Gastroesophageal sphincter (tissue), 3 donors: ENCODE measurements around the gene PRKAG2.

Experiments
- POLR2A ChIP-seq, 2 donors: fragments of 450-650 bp; IDR thresholded peaks; one replicate each; pipeline ENCODE4 v1.6.1; 2017; ENCODE audit warnings: antibody characterized with exemption in 2 of 2, mild to moderate bottlenecking in 2 of 2, moderate library complexity in 1 of 2
- POLR2AphosphoS5 ChIP-seq: sonication (generic); formaldehyde crosslinking; IDR thresholded peaks from one replicate; pipeline ENCODE4 v1.6.1; 2017; ENCODE audit warnings: antibody characterized with exemption
- TF ChIP-seq, protein P1 (sequence below), 4 experiments: fragments of 200-600 bp in 2 of 4; fragments of 450-650 bp in 2 of 4; sonication (generic) in 1 of 4; IDR thresholded peaks; one replicate each; pipeline ENCODE4 v1.5.1; 2017 to 2019; ENCODE audit warnings: antibody characterized with exemption in 4 of 4, mild to moderate bottlenecking in 2 of 4, moderate library complexity in 2 of 4

DNA sequence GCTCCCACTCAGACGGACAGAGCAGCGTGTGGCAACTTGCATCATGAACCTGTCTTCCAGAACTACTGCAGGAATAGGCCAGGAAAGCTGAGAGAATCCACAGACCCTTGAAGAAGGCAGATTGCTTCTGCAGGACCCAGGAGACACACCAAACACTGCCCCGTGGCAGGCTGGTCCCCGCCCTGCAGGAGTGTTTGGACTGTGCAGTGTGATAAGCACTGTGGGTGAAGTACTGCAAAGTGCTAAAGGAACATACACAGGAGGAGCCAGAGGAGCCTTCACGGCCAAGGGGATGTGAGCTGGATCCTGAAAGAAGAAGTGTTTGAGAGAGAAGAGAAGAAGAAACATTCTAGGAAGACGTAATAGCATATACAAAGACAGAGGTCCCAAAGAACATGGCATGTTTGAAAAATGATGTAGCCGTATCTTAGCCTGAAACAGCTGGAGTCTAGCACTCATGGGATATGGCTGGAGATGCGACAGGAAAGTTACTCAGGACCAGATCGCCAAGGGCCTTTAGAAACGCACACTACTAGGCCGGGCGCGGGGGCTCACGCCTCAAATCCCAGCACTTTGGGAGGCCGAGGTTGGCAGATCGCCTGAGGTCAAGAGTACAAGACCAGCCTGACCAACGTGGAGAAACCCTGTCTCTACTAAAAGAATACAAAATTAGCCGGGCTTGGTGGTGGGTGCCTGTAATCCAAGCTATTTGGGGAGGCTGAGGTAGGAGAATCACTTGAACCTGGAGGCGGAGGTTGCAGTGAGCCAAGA is 260.3 kb downstream of the PRKAG2 start:
- TF ChIP-seq, protein P1, sequence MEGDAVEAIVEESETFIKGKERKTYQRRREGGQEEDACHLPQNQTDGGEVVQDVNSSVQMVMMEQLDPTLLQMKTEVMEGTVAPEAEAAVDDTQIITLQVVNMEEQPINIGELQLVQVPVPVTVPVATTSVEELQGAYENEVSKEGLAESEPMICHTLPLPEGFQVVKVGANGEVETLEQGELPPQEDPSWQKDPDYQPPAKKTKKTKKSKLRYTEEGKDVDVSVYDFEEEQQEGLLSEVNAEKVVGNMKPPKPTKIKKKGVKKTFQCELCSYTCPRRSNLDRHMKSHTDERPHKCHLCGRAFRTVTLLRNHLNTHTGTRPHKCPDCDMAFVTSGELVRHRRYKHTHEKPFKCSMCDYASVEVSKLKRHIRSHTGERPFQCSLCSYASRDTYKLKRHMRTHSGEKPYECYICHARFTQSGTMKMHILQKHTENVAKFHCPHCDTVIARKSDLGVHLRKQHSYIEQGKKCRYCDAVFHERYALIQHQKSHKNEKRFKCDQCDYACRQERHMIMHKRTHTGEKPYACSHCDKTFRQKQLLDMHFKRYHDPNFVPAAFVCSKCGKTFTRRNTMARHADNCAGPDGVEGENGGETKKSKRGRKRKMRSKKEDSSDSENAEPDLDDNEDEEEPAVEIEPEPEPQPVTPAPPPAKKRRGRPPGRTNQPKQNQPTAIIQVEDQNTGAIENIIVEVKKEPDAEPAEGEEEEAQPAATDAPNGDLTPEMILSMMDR (IDR thresholded peaks at IDR 0.05) = no peak
- no peak for TF ChIP-seq POLR2A (IDR thresholded peaks at IDR 0.05)
- no peak for TF ChIP-seq POLR2AphosphoS5
